Hepatocyte (in vitro differentiated cells): ENCODE data around the gene ASAP2.

Source experiments
- CTCF ChIP-seq: fragments of 200-600 bp; sonication (generic); IDR thresholded peaks from 2 replicates; pipeline ENCODE4 v1.5.1; 2016; ENCODE audit warnings: antibody characterized with exemption, mild to moderate bottlenecking; ENCODE audit not compliant: poor library complexity
- EZH2 ChIP-seq: fragments of 200-600 bp; sonication (generic); IDR thresholded peaks from 2 replicates; pipeline ENCODE4 v1.6.1; 2016; ENCODE audit warnings: antibody characterized with exemption, mild to moderate bottlenecking, borderline replicate concordance
- EZH2phosphoT487 ChIP-seq: fragments of 200-600 bp; sonication (generic); IDR thresholded peaks from one replicate; pipeline ENCODE4 v1.6.1; 2018; ENCODE audit warnings: antibody characterized with exemption, mild to moderate bottlenecking, low read depth, moderate library complexity; ENCODE audit not compliant: unreplicated experiment, severe bottlenecking

GRCh38 chr2:9213477-9214051 is 7.0 kb downstream of the ASAP2 start:
- TF ChIP-seq CTCF = no peak
- TF ChIP-seq EZH2 = no peak
- no peak for TF ChIP-seq EZH2phosphoT487
